Activated T-helper 1 cell treated with anti-CD3 and anti-CD28 coated beads, Interleukin-12 subunit alpha, Interleukin-12 subunit beta, Interleukin-2, Interleukin-4 antibody, amounts not matched to agents 30 ng/mL and 10 ng/mL and 1 ng/mL, durations not matched to agents 14 hours and 24 hours and 36 hours (primary cell): ENCODE results near the gene GNAQ. TPM values are rescaled to one million over a fixed set of nuclear protein-coding genes. Genes with fewer than 3 reads are reported as not detected.
A peak's percentile ranks its signal among the peaks of the same experiment; 100 is the strongest.

Experiments used
- DNase-seq: peaks from one replicate; pipeline ENCODE4 v3.0.0; 2021; ENCODE audit warnings: low spot score
- H3K27ac Mint-ChIP-seq: one replicate; pipeline ENCODE4 v1.8.0; 2021; ENCODE audit warnings: mild to moderate bottlenecking, mixed read lengths
- H3K27me3 Mint-ChIP-seq: one replicate; pipeline ENCODE4 v1.8.0; 2022; ENCODE audit warnings: mild to moderate bottlenecking, moderate library complexity, mixed read lengths; ENCODE audit not compliant: insufficient read depth
- H3K36me3 Mint-ChIP-seq: one replicate; pipeline ENCODE4 v1.8.0; 2021; ENCODE audit warnings: low read depth, mixed read lengths
- H3K4me1 Mint-ChIP-seq: one replicate; pipeline ENCODE4 v1.8.0; 2021; ENCODE audit warnings: low read depth, mixed read lengths
- H3K4me3 Mint-ChIP-seq: one replicate; pipeline ENCODE4 v1.8.0; 2021; ENCODE audit warnings: mild to moderate bottlenecking, moderate library complexity, mixed read lengths
- H3K9me3 Mint-ChIP-seq: one replicate; pipeline ENCODE4 v1.8.0; 2021; ENCODE audit warnings: mixed read lengths
- intact Hi-C: fragments of 100-400 bp; cut with micrococcal nuclease; formaldehyde crosslinking; loops from one replicate; pipeline ENCODE4 v1.15.1; 2024
- total RNA-seq: library from RNA; stranded (reverse); gene quantifications from 2 replicates; pipeline ENCODE4 v1.2.3, GENCODE V29; 2022

The GNAQ gene
- total RNA-seq, 1 donor from 2014 or later = 27.0 TPM

DNA sequence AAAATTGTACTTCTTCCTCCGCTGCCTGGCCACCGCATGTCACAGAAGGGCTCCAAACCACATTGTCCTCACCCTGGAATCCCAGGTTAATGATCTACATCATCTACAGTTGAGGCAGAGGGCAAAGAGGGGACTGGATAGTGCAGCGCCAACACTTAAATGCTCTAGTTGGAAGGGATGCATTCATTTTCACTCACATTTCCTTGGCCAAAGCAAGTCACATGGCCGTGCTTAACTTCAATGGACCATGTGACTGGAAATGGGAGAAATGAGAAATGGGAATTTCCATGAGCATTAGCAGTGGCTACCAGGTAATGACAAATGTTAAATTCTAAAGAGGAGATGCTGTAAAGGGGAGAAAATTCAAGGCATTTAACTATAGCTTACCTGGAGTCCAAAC is 13.3 kb upstream of the GNAQ start:
- intact Hi-C loops = no loop called here
- peaks cover 7% of the 10 kb centered on the region for H3K27me3 Mint-ChIP-seq
- DNase-seq = no peak

DNA sequence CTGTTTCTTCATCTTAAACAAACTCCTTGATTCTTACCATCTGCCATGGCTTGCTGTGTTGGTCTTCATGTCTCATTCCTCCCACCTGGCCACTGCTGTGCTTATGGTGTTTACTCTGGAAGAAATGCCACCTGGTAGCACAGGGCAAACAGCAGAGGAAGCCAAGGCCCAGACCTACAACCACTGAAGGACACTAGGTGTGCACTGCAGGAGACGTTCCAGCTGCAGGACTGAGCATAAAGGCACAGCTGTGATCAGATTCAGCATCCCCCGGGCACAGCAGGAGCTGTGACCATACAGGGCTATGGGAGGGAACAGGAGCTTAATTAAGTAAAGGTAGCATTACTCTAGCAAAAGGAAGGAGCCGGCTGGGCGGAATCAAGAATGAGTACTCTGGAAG is 12.6 kb upstream of the GNAQ start:
- intact Hi-C loops = no loop called here
- no peak for DNase-seq
- Mint-ChIP-seq H3K36me3 (no peaks in the 10 kb centered on the region), H3K9me3 (no peaks in the 10 kb centered on the region), H3K4me3 (no peak overlapping the region), H3K27ac (no peak overlapping the region), H3K27me3 (peaks cover 7% of the 10 kb centered on the region), H3K4me1 (no peaks in the 10 kb centered on the region)

More for the DNA sequence above, 13.3 kb upstream of the GNAQ start:
- Mint-ChIP-seq H3K4me1 (no peaks in the 10 kb centered on the region), H3K4me3 (no peak overlapping the region), H3K9me3 (no peaks in the 10 kb centered on the region), H3K27ac (no peak overlapping the region), H3K36me3 (no peaks in the 10 kb centered on the region)

DNA sequence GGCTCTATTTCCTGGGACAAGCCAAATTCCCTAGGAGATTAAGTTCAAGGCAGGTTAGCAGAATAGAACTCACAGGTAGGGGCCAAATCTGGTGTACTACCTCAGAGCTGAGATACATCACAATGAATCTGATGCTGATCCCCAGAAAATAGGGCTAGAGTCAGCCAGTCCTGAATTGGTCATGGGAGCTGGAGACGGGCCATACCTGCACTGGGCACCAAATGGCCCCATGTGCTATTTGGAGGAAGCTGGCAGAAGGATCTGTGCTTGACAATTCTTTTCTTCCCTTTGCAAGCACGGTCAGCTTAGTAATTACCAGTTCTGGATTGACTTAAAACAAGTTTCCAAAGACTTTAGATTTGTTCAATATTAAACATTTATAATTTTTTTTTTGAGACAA is 10.4 kb upstream of the GNAQ start:
- no peak for DNase-seq
- no peaks in the 10 kb centered on the region for H3K9me3 Mint-ChIP-seq
- H3K27me3 Mint-ChIP-seq = peaks cover 3% of the 10 kb centered on the region
- no peak overlapping the region for H3K27ac Mint-ChIP-seq
- no peaks in the 10 kb centered on the region for H3K4me1 Mint-ChIP-seq
- intact Hi-C loops = no loop called here
- H3K4me3 Mint-ChIP-seq = no peak overlapping the region
- H3K36me3 Mint-ChIP-seq = no peaks in the 10 kb centered on the region

DNA sequence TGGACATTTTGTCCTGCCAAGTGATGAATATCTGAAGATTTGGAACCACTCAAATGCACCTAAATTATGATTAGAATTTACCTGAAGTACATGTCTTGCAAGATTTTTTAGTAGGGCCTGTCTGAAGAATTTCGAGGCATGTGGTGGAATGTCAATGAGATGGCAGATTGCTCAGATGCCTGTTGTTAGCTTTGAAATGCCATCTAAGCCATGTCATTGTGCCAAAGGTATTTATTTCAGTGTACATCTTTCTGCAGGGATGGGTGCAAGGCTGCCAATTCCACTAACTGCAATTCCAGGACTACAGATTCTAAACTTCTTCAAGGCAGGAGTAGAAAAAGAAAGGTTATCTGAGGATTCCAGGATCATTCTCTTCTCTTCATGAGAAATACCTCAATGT is 9.1 kb upstream of the GNAQ start:
- H3K36me3 Mint-ChIP-seq = no peaks in the 10 kb centered on the region
- no peaks in the 10 kb centered on the region for H3K27me3 Mint-ChIP-seq
- H3K4me3 Mint-ChIP-seq = no peak overlapping the region
- H3K4me1 Mint-ChIP-seq = peaks cover under 1% of the 10 kb centered on the region
- no peak for DNase-seq
- intact Hi-C loops = no loop called here
- H3K27ac Mint-ChIP-seq = no peak overlapping the region
- H3K9me3 Mint-ChIP-seq = no peaks in the 10 kb centered on the region

DNA sequence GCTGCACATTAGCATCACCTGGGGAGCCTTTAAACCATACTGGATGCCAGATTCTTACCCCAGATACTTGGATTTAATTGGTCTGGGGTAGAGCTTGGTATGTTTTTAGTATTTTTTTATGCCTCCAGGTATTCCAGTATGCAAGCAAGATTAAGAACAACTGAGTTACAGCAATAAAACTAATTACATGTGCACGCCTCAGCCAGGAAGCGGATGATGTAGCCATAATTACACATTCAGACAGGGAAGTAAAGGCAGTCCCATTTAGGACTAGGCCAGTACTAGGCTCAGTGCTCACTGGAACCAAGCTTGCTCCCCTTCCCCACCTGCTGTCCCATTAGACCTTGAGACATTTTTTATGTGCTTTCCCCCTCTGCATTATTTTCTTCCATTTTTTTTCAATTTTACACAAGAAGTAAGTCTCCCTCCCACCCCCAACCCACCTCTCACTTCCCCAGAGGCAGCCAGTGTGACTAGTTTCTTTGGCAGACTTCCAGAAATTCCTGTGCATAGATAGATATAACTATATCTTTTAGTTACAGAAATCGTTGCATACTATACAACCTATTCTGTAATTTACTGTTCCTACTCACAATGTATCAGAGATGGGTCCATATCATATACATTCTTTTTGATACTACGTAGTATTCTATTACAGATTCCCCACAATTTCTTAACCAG is 7.1 kb upstream of the GNAQ start:
- no peaks in the 10 kb centered on the region for H3K27me3 Mint-ChIP-seq
- no peak overlapping the region for H3K4me3 Mint-ChIP-seq
- no peak overlapping the region for H3K27ac Mint-ChIP-seq
- no peaks in the 10 kb centered on the region for H3K36me3 Mint-ChIP-seq
- H3K4me1 Mint-ChIP-seq = peaks cover 20% of the 10 kb centered on the region
- H3K9me3 Mint-ChIP-seq = no peaks in the 10 kb centered on the region
- intact Hi-C loops = loop anchor here (10.0 kb wide), 2 partner anchors 314 to 384 kb away; no protein-coding TSS in a partner anchor
- DNase-seq = no peak

DNA sequence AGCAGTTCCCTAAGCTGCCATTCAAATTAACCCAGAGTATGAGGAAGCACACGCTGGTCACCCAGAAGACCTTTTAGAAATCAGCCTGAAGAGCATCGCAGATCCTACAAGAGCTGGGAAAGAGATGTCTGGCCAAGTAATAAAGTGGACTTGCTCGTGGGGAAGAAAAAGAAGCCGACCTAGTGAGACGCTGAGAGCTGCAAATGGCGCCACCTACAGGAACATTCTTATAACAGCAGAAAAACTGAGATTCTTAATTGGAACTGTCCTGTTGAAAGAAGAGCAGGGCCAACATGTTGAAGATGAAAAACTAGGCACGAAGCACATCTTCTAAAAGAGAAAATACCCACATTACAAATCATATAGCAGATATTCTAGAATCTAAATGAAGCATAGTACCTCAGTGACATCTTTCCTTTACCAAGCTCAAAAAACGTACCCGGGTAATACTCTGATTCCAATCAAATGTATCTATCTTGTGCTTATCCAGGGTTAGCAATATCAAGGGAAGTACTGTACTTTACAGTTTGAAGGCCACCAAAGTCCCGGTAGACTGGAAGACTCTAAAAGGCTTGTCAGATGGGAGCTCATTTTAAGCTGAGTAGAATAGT is 3.9 kb upstream of the GNAQ start:
- Mint-ChIP-seq H3K4me3 (no peak overlapping the region), H3K27ac (peak overlapping the region; percentile 12), H3K36me3 (no peaks in the 10 kb centered on the region)

DNA sequence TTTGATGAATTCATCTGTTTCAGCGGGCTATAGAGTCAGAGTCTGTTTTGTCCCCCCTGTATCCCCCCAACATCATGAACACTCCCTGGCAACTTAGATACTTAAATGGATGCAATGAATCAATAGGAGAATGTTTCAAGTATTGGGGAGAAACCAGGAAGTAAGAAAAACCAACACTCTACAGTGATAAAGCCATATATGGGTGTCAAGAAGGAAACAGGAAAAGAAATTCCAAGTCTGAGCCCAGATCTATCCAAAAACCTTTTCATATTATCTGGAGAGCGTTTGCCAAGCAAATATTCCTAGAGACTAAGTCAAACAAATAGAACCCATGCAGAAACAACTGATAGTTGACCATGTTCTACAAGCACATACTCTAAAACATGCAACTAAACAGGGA is 2.3 kb upstream of the GNAQ start:
- no peaks in the 10 kb centered on the region for H3K9me3 Mint-ChIP-seq
- no peak overlapping the region for H3K4me3 Mint-ChIP-seq
- intact Hi-C loops = loop anchor here (2.0 to 10.0 kb wide), 11 partner anchors 127 to 1538 kb away; partner anchors contain the start of genes PSAT1, TLE4 and VPS13A

More for the DNA sequence above, 3.9 kb upstream of the GNAQ start:
- peak; percentile 38 for DNase-seq
- peaks cover 37% of the 10 kb centered on the region for H3K4me1 Mint-ChIP-seq
- intact Hi-C loops = loop anchor here (1.0 to 10.0 kb wide), 8 partner anchors 58 to 603 kb away; no protein-coding TSS in a partner anchor
- H3K27me3 Mint-ChIP-seq = no peaks in the 10 kb centered on the region
- H3K9me3 Mint-ChIP-seq = no peaks in the 10 kb centered on the region

DNA sequence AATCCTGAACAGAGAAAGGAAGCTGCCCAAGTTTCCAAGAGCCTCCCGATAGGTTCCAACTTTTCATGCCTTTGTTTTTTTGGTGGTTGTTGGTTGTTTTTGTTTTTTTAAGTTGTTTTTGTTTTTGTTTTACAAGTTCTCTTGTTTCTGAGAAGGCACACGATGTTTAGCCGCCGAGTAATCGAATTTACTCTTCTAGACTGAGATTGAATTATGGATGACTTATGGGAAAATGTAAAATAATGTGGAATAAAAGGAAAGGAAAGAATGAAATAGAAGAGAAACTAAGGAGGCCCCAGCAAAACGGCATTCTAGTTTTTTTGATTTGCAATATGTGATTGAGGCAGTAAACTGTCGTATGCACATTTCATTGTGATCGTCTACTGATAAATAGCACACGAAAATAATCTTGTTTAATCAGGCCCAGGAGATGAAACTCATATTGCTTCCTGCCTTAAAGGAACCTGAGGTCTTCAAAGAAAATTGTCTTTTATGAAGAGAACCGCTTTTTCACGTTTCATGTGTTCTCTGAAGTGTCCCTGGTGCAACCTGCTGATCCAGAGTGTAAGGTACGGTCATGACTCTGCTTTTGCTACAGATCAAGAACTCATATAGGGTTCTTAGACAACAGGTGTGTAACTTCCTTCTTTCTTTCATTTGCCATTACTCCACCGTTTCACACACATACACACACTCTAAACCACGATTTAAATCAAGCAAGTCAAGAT is 1.3 kb upstream of the GNAQ start:
- Mint-ChIP-seq H3K27me3 (no peaks in the 10 kb centered on the region), H3K27ac (peak overlapping the region; percentile 94), H3K36me3 (peaks cover 2% of the 10 kb centered on the region), H3K4me1 (peaks cover 59% of the 10 kb centered on the region), H3K4me3 (peak overlapping the region; percentile 91), H3K9me3 (no peaks in the 10 kb centered on the region)
- intact Hi-C loops = loop anchor here (1.0 to 10.0 kb wide), 11 partner anchors 86 to 1539 kb away; partner anchors contain the start of genes CEP78, PSAT1, TLE4 and VPS13A
- DNase-seq = no peak

More for the DNA sequence above, 2.3 kb upstream of the GNAQ start:
- no peak for DNase-seq
- H3K27ac Mint-ChIP-seq = no peak overlapping the region
- H3K4me1 Mint-ChIP-seq = peaks cover 53% of the 10 kb centered on the region
- H3K36me3 Mint-ChIP-seq = peaks cover 2% of the 10 kb centered on the region
- H3K27me3 Mint-ChIP-seq = no peaks in the 10 kb centered on the region

DNA sequence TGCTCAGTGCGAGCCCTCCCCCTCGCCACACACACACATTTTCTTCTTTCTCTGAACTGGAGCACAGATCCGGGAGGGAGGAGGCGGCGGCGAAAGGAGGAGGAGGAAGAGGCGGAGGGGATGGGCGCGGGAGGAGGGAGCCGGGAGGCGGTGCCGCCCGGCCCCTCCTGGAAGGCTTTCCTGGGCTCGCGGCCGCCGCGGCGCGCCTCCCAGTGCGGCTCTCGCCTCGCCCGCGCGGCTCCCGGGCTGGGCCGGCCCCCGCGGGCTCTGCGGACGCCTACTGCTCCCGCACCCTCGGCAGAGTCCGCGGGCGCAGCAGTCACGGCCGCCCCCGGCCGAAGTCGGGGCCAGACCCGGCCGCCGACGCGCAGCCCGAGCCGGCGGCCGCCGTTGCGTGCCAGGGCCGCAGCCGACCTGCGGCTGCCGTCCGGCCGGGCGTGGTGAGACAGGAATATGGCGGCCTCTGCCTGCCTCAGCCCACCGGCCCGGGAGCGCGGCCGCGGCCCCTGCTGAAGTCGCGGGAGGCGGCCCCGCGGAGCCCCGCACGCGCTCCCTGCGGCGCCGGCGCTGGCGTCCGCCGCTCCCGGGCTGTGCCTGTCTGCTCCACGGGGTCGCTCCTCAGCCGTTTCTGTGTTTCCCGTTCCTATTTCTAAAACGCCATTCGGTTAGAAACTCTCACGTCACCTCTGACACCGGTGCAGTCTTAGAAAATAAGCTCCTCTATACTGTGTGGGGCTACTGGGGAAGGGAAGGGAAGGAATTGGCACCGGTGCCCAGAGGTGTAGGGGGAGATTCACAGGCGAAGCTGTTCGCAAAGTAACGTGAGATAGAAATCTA is 500 bp upstream of the GNAQ start:
- H3K27me3 Mint-ChIP-seq = no peaks in the 10 kb centered on the region
- peak overlapping the region; percentile 94 for H3K27ac Mint-ChIP-seq
- no peaks in the 10 kb centered on the region for H3K9me3 Mint-ChIP-seq
- intact Hi-C loops = loop anchor here (1.0 to 10.0 kb wide), 11 partner anchors 87 to 1540 kb away; partner anchors contain the start of genes CEP78, PSAT1, TLE4 and VPS13A
- H3K4me3 Mint-ChIP-seq = peak overlapping the region; percentile 91
- H3K36me3 Mint-ChIP-seq = peaks cover 2% of the 10 kb centered on the region
- peaks cover 64% of the 10 kb centered on the region for H3K4me1 Mint-ChIP-seq
- DNase-seq = peak; percentile 73

DNA sequence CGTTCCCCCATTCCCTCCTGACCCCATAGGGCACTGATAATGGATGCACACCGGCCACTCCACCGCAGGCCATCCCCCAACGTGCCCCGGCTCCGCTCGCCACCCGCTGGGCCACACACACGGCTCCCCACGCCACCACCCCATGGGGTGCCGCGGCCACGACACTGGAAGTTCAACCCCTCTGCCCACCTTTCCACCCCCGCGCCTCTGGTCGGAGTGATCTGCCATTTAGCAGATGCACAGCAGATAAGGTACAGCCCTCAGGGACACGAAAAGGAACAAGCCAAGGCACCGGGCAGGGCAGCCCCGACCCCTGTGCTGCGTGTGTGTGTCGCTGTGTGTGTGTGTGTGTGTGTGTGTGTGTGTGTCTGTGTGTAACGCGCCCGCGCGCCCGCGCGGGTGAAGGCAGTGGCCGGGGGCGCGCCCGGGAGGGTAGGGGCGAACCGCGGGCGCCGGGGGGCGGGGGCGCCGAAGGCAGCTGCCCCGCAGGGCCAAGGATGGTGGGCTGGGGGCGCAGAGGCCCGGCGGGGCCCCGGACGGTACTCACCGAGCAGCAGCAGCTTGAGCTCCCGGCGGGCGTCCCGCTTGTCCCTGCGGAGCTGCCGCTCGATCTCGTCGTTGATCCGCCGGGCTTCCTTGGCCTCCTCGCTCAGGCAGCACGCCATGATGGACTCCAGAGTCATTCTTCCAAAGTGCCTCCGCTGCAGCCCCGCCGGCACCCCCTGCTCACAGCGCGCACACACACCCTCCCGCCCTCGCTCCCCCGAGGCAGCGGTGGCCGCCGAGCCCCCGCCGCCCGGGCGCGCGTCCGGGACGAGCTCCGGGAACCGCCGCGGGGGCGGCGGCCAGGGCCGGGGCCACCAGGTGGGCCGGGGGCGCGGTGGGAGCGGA is 813 bp downstream of the GNAQ start:
- Mint-ChIP-seq H3K27ac (peak overlapping the region; percentile 97), H3K9me3 (no peaks in the 10 kb centered on the region), H3K27me3 (no peaks in the 10 kb centered on the region), H3K36me3 (peaks cover 2% of the 10 kb centered on the region), H3K4me3 (peak overlapping the region; percentile 97), H3K4me1 (peaks cover 65% of the 10 kb centered on the region)
- intact Hi-C loops = loop anchor here (1.0 to 10.0 kb wide), 8 partner anchors 52 to 1542 kb away; partner anchors contain the start of genes PSAT1, TLE4 and VPS13A
- DNase-seq = peak; percentile 39

DNA sequence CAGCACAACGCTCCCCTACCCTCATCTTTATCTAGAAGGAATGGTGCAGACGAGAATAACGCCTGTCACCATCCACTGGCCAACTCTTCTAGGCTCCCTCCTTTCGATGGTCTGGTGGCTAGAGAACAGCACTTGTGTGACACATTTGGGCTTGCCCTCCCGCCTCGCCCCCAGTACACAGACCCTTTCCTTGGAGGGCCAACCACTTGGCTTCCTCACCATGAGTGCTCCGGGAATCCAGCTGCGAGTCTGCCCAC is 1.4 kb downstream of the GNAQ start:
- peaks cover 2% of the 10 kb centered on the region for H3K36me3 Mint-ChIP-seq
- no peaks in the 10 kb centered on the region for H3K27me3 Mint-ChIP-seq
- peaks cover 60% of the 10 kb centered on the region for H3K4me1 Mint-ChIP-seq
- H3K4me3 Mint-ChIP-seq = peak overlapping the region; percentile 97
- intact Hi-C loops = loop anchor here (1.0 to 10.0 kb wide), 8 partner anchors 52 to 1542 kb away; partner anchors contain the start of genes PSAT1, TLE4 and VPS13A
- no peak for DNase-seq
- peak overlapping the region; percentile 97 for H3K27ac Mint-ChIP-seq
- no peaks in the 10 kb centered on the region for H3K9me3 Mint-ChIP-seq
